Breast epithelium (tissue), 3 donors: Measurements from ENCODE around the gene PROCA1.

ENCODE experiments used
- POLR2AphosphoS5 ChIP-seq, 3 donors: sonication (generic); formaldehyde crosslinking; IDR thresholded peaks; one replicate each; pipeline ENCODE4 v1.6.1; 2017; ENCODE audit warnings: antibody characterized with exemption in 3 of 3
- TF ChIP-seq, protein P1 (sequence below), 3 donors: fragments of 450-650 bp; IDR thresholded peaks; one replicate each; pipeline ENCODE4 v1.5.1; 2016 to 2017; ENCODE audit warnings: antibody characterized with exemption in 3 of 3, mild to moderate bottlenecking in 3 of 3, moderate library complexity in 3 of 3

DNA sequence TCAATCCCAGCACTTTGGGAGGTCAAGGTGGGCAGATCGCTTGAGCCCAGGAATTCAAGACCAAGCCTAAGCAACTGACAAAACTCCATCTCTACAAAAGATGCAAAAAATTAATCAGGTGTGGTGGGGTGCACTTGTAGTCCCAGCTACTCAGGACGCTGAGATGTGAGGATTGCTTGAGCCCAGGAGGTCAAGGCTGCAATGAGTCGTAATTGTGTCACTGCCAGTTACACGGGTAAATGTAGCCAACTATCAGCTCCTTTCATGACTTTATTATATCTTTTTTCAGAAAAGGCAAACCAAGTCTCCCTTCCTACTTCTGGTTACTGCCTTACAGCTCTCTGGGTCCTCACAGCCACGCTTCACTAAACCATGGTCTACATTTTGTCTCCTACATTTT lies 53.9 kb downstream of the PROCA1 start:
- TF ChIP-seq, protein P1, sequence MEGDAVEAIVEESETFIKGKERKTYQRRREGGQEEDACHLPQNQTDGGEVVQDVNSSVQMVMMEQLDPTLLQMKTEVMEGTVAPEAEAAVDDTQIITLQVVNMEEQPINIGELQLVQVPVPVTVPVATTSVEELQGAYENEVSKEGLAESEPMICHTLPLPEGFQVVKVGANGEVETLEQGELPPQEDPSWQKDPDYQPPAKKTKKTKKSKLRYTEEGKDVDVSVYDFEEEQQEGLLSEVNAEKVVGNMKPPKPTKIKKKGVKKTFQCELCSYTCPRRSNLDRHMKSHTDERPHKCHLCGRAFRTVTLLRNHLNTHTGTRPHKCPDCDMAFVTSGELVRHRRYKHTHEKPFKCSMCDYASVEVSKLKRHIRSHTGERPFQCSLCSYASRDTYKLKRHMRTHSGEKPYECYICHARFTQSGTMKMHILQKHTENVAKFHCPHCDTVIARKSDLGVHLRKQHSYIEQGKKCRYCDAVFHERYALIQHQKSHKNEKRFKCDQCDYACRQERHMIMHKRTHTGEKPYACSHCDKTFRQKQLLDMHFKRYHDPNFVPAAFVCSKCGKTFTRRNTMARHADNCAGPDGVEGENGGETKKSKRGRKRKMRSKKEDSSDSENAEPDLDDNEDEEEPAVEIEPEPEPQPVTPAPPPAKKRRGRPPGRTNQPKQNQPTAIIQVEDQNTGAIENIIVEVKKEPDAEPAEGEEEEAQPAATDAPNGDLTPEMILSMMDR (IDR thresholded peaks at IDR 0.05): no peak
- no peak for TF ChIP-seq POLR2AphosphoS5 (IDR thresholded peaks at IDR 0.05)
